SW480 (cell line): ENCODE data around the gene GABRP.
"Not testable (repeated sequence)": the region's sequence is repeated elsewhere in the genome, so short reads cannot be mapped to it uniquely, and the experiment has no call there.

ENCODE experiments used
- DNase-seq: peaks from one replicate; pipeline ENCODE4 v3.0.0-alpha.2; 2016; ENCODE audit warnings: low spot score

The GABRP gene, protein sequence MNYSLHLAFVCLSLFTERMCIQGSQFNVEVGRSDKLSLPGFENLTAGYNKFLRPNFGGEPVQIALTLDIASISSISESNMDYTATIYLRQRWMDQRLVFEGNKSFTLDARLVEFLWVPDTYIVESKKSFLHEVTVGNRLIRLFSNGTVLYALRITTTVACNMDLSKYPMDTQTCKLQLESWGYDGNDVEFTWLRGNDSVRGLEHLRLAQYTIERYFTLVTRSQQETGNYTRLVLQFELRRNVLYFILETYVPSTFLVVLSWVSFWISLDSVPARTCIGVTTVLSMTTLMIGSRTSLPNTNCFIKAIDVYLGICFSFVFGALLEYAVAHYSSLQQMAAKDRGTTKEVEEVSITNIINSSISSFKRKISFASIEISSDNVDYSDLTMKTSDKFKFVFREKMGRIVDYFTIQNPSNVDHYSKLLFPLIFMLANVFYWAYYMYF

DNA sequence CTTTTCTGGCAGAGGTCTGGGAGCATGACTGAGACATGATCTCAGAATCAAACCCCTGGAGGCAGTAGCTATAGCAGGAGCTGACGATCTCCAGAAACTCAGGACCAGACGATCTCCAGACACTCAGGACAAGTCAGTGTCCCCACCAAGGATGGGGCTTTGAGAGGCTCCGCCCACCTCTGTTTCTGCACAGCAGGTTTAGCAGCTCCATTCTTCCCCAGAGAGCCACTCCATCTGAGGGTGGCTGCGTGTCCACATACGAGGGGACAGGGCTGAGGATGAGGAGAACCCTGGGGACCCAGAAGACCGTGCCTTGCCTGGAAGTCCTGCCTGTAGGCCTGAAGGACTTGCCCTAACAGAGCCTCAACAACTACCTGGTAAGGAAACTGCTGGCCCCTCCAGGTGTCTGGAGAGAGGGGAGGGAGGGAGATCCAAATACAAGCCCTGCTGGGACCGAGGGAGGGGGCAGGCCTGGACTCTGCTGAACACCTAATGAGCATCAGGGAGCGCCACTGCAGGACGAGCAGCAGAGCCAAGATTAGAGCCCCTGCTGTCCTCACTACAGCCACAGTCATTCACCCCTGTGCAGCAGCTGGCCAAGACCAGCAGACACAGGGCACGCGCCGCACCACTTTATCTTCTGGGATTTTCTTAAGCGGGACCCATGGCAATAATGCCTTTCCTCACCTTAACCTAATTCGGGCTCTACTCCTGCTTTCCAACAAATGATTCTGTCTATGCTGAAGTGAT lies at the start of gene GABRP:
Gene GABRP, plus strand, starts transcription at position 228 of the 750 bp plus-strand sequence. CDS start 4,891 bp downstream, outside the sequence.
- no peak for DNase-seq

DNA sequence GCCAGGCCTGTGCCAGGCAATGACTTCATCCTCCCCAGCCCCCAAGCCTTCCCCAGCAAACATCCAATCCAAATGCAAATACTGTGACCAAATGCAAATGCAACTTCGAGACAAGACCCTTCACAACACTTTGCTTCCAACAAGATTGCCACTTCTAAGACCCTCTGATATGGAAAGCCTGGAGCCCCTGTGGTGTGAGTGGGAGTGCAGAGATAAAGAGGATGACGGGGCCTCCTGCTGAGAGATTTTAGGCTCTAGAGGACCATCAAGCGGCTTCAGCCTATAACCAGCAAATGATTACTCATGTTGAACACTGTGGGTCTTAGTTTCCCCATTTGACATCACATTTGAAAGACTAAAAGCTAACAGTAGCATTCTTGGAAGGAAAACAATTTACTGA lies 46.6 kb upstream of the GABRP start:
- no peak for DNase-seq

DNA sequence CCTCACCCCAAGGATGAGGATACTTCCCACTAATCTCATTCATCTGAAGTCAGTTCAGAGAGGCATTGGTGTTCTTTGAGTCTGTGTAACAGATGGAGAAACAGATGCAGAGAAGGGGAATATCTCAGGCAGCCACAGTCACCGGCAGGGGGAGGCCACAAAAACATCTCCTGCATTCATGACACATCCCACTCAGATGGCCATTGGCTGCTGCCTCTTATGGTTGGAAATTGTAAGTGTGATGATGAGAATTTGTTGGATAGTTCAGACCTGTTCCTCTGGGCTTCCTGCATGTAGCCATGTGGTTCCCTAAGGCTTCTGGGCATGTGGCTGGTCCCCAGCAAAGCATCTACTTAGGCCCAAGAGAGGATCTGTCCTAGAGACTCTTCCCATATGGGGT lies 45.9 kb upstream of the GABRP start:
- DNase-seq, result no peak

DNA sequence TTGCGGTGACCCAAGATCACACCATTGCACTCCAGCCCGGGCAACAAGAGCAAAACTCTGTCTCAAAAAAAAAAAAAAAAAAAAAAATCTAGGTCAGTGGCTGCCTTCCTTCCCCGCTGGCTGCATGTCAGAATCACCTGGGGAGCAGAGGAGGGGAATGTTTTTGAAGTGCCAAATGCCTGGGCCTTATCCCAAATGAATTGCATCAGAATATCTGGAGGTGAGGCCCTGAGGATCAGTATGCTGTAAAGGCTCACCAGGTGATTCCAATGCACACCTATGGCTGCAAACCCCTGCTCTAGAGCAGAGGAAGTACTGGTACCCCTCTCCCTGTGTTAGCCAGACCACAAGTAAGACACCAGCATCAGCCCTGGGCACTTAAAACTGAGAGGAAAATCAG lies 44.7 kb upstream of the GABRP start:
- DNase-seq, result no peak

DNA sequence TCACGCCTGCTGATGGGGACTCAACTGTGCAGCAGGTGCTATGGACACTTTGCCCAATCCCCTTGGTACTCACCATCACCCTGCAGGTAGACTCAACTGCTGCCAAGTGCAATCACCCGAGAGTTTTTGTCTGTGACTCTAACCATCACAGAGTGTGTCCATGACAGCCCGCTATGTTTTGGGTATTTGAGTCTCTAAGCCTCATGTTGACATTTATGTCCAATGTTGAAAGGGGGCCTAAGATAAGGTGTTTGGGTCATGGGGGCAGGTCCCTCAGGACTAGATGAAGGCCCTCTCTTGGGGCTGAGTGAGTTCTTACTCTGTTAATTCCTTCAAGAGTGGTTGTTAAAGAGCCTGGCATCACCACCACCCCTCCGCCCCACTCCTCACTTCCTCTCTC lies 44.1 kb upstream of the GABRP start:
- no peak for DNase-seq

DNA sequence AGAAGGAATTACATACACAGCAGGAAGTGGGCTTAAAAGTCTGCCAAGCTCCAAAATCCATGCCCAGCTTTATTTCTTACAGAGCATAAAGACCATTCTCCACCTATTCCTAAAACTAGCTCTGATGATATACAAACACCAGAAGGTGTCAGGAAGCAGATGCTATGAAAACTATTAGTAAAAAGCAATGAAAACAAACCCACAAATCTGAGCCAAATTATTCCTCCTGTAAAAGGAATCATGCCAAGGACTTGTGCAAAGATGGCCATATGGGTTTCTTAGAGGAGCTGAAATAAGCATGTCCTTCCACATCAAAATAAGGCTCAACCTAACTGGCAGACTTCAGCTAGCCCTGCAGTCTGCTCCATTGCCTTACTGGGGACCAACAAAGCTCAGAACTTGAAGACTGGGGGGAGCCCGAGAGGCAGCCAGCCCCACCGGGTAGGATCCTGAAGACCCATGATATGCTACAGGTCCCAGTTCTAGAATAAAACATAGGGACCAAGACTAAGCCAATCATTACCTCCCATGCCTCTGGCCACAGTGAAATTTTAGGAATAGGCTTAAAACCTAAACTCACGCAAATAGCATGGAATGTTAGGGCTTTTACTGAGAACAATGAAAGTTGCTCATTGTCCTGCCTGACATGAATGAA lies 42.8 kb upstream of the GABRP start:
- no peak for DNase-seq

DNA sequence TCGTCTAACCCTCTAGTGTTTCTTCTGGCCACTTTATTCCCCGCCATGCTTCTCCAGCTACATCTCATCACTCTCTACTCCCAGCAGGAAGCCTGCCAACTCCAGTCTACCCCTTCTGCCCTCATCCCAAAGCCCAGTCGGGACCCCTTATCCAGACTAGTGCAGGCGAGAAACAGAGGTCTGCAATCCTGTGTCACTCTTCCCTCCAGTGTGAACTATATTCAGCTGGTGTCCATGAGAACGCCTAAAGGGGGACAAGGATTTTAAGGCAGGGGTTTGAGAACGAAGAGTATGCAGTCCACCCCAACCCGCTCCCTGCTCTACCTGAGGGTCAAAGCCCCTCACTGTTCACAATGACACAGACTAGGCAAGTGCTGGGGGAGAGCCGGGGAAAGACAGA lies 41.7 kb upstream of the GABRP start:
- DNase-seq, result no peak

DNA sequence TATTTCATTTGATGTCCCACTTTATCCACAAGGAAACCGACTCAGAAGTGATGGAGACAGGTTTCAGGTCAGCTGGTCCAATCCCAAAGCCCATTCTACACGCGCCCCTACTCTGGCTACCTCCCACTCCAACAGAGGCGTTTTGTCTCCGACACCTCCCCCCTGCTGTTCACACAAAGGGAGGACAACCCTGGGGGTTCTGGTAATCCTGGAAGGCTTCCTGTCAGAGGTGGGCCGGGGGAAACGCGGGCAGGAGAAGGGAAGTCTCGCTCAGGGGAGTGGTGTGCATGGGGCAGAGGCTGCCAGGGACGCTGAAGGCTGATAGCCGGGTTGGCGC lies 39.7 kb upstream of the GABRP start:
- DNase-seq, result no peak

DNA sequence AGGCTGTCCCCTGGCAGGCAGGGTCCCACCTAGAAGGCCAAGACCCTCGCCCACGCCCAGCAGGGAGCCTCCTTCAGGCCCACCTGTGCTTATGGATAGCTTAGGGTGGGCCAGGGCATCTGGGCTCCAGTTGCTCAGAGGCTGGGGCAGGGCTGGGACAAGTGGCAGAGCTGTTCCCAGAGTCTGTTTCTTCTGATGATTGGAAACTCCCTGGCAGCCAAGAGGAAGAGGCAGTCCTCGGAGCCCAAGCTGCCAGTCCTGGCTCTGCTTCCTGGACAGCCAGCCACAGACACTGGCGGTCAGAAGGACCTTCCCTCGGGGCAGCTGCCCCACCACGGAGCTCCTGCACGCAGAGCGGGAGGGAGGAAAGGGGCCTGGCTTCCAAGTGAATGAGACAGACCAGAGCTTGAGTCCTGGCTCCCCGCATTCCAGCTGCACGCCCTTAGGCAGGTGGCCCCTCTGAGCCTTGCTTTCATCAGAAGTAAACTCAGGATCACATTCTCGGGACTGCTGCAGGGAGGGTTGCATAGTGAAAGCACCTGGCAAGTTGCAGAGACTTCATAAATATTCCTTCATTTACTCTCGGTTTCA lies 37.9 kb upstream of the GABRP start:
- DNase-seq, result no peak

DNA sequence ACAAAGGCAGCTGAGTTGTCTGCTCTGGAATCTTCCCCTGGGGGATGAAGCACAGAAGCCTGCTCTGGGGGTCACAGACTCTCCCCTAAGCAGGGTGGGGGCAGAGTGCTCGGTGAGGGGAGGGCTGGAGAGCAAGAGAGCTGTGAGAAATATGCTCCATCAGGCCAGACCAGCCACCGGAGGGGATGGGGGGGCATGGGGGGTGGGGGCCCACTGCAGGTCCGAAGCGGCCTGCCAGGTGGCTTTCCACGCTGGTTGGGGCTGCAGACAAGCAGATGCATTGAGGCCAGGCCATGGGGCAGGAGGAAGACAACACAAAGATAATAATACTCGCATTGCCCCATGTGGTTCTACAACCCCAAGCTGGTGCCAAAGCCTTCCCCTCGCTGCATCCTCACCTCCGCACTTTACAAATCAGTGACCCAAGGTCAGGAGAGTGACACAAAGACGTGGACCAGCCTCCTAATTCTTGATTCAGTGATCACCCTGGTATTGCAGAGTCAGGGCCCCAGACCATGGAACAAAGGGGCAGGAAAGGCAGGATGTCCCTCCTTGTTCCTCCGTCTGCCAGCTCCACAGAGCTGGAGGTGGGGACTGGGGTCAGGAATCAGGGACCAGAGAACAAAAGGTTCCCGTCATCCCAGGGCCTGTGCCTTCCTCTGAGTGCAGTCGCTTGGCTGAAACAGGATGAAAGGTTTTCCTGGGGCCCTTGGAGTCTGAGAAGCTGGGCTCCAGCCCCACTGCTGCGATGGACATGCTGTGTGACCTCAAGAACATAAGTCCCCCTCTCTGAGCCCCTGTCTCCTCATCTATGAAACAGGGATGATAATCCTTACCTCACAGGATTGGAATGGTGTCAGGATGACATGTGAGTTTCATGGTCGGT lies 37.2 kb upstream of the GABRP start:
- DNase-seq, result no peak

DNA sequence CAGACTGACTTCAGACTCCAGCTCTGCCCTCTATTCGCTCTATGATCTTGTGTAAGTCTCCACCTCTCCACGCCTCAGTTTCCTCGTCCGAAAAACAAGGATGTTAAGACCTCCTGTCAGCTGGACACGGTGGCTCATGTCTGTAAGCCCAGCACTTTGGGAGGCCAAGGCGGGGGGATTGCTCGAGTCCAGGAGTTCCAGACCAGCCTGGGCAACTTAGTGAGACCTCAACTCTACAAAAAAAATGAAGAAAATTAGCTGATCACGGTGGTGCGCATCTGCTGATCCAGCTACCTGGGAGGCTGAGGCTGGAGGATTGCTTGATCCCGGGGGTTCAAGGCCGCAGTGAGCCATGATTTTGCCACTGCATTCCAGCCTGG lies 36.6 kb upstream of the GABRP start:
- no peak for DNase-seq

DNA sequence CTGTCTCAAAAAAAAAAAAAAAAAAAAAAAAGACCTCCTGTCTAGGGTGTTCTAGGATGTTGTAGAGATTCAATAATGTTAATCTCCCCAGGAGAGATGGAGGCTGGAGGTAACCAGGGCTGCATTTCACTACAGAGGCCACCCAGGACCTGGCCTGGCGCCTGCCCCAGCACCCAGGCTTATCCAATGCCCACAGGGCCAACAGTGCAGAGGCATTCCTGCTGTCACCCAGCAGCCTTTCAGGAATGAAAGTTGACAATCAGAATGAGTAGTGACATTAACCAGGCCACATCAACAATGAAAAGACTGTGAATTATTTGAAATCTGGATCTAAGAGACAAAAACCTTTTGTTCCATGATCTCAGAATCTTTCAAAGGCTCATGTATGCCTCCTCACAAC lies 36.2 kb upstream of the GABRP start:
- DNase-seq, result no peak

DNA sequence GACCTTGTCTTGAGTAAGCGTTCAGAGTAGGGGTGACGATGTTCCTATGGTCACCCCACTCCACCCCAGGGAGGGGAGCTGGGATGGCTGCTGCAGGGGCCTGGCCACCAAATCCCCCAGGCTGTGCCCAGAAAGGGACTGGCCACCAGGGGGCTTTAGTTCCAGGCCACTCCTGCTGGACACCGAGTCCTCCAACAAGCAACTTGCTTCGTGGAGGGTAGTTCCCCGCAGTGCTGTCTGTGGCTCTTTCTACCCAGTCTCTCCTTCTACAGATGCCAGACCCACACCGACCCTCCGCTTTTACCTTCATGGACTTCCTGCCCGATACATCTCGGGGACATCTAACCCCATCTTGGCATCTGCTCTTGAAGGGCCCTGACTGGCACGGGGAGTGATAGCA lies 35.7 kb upstream of the GABRP start:
- no peak for DNase-seq

DNA sequence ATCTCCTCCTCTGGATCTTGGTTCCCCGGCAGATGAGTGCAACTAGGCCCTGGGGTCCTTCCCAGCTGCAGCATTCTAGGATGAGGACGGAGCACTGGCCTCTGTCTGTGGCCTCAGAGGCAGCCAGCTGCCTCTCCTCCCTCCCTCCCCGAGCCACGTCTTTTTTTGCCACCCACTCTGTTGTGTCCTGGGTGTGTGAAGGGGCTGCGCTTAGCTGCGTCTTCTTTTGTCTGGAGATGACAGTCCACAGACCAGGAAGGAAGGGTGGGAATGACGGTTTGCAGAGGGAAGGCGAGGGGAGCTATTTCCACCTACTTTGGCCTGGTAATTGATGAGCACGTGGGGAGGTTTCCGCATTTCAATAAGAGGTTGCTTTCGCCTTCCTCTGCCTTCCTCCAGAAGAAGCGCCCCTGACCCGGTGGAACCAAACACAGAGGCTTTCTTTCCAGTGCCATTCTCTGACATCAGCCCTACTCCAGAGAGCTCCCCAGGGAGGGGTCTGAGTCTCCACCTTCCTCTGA lies 34.5 kb upstream of the GABRP start:
- DNase-seq, result no peak

DNA sequence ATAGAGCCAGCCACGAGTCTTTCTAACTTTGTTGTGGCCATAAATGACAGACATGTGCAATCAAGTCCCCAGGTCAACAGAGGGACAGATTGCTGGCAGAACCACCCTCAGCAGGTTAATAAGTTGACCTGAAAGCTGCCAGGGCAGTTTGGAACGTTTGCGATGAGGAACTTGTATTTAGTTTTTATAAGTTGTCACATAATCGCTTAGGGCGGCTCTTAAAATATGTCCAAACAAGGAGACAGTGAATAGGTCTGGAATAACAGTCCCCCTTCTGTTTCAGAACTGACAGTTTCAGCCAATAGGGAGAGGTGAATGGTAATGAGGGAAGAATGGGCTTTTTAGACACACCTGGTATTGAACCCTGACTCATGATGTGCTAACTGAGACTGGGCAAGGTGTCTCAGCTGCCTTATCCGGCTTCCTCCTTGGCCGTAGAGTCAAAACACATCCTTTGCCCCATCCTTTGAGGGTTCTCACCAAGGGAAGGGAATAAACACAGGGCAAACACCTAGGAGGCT lies 33.6 kb upstream of the GABRP start:
- no peak for DNase-seq

DNA sequence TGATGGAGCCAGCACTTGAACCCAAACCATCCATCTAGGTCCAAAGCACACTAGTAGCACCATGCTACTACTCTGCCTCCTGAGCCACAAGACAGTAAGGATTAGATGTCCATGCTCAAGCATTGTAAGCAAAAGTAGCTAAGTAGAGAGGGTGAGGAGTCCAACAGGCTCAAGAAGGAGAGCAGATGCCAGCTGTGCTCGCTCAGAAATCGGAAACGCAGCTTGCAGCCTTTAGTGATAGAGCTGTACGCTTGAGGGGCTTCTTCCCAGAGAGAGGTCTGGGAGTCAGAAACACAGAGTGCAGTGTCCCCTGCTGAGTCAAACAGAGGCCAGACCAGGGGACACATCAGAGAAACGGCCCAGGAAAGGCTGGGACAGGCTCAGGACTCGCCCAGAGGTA lies 32.7 kb upstream of the GABRP start:
- DNase-seq, result no peak

DNA sequence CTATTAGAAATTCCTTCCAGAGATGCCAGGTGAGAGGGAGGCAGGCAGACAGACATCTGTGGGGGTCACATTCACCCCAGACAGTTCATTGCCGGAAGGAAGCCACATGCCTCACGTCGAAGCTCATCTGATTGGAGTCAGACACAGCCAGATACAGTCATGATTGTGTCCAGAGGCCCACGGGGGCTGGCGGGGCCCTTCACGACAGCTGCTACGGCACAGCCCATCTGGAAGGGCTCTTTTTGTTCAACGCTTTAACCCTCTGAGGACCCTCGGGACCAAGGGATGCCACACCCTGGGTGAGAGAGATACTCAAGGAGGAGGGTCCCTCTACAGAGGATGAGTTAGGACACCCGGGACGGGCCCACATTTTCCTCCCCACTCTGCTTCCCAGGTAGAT lies 31.9 kb upstream of the GABRP start:
- no peak for DNase-seq

DNA sequence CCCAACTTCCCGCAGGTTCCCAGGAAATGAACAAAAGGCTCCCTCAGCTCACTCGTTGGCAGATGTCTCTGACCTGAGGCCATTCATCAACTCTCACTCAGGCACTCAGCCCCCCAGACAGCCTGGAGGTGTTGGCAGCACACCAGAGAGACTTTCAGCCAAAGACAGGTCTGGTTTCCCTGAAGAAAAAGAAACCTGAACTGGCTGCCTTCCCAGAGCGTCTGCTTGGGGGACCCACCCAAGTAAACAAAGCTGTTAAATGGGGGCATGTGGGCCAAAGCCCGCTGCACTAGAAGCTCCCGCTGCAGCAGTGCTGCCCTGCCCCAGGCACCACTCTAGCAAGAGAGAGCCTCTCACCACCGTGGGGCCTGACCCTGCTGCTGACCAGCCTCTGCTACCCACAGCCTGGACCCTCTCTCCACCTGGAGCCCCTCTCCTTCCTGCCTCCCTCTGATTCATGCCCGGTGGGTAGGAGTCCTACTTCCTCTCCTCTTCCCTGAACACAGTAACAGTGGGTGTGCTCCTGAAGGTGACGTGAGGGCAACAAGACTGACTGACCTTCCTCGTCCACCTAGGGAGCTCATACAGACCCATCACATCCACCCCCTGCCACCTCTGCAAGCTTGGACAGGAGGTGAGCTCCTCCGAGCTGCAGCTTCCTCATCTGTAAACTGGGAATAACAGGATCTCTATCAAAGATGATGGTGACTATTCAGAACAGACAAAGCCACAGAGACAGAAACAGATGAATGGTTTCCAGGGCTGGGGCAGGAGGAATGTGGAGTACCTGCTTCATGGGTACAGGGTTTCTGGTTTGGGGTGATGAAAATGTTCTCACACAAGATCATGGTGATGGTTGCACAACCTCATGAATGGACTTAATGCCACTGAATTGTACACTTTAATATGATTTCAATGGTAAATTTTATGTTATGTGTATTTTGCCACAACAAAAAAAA lies 31.0 kb upstream of the GABRP start:
- DNase-seq, result no peak

DNA sequence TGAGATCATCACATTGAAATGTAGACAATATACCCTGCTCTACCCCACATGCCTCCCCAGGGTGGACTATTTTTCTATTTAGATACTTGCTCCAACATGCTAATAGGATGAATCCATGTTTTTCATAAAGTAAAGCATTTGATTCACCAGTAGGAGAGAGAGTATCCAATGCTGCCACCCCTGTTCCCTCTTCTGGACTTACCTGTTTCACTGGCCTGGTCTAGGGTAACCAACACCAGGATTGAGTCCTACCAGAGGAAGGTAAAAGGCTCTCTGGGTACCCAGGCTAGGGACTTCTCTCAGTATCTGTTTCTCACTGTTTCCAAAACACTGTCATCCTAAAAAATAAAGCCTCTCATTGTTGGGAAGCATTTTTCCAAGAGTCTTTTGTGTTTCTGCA lies 30.2 kb upstream of the GABRP start:
- DNase-seq, result no peak

DNA sequence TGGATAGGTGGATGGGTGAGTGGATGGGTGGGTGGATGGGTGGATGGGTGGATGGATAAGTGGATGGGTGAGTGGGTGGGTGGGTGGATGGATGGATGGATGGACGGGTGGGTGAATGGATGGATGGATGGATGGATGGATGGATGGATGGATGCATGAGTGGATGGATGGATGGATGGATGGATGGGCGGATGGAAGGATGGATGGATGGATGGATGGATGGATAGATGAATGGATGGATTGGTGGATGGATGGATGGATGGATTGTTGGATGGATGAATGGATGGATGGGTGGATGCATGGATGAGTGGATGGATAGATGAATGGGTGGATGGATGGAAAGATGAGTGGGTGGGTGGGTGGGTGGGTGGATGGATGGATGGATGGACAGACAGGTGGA lies 29.0 kb upstream of the GABRP start:
- not testable (repeated sequence) for DNase-seq
